ENCODE results near the gene SAMD11.

Gene SAMD11

DNA sequence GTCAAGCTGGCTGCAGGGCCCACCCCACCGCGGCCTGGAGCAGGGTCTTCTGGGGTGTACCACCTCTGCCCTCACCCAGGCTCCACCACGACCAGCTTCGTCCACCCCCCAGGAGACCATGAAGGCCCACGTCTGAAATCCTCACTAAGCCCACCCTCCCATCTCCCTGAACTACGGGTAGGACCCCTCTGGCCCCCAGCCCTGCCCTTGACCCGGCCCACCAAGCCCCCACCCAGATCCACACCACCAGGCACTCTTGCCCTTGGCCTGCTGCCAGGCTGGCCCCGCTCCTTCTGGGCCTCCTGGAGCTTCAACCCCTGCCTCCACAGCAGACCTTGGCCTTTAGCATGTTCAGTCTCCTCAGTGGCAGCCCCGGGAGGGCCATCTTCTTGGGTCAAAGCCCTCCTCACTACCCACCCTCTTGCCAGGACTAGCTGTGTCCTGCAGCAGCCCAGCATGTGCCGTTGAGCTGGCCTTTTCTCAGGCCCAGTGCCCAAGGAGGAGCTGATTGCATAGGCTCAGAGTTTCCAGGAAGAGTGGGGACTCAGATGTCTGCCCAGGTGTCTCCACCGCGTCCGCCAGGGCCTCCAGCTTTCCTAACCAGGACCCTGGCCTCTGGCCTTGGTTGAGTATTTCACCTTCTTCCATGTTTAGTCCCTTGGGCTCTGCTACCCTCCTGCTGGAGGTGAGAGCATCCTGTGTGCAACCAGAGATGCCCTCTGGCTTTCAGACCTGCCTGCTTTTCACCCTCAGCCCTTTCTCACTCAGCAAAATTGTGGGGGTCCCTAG lies 17.7 kb upstream of the SAMD11 start:
- DNase-seq = no peak

- peak; percentile 53 for DNase-seq
Observed at GRCh38 chr1:906600-907420, 16.9 kb upstream of the SAMD11 start.

DNA sequence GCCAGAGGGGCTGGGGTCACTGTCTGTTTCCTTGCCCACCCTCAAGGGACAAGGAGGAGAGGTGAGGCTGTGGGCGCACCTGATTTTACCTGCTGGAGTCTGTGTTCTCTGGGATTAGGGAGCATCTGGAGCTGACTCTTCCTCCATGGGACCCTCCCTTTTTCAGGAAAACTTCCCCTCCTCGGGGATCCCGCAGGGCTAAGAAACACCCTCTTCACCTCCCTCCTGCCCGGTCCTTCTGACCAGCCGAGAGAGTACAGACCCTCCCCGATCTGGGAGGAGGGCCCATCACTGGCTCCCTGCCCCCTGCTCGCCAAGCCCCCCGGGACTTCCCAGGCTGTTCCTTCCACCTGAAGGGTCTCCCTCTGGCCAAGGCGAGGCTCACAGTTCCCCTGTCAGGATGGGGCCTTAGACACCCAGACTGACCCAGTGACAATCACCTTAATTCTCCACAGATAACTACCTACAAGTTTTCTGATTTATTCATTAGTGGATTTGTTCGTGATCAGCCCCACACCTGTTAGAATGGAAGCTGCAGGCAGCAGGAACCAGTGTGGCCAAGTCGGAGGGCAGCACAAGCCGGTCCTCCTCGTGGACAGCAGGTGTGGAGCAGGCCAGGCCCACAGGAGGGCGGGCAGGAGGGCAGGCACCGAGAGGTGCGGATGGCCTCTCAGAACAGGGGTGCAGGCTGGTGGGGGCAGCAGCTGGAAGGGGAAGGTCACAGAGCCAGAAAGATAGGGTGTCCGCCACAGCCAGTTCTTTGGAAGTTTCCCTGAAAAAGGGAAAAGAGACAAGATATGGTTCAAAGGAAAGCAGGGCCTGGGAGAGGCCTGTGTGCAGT lies 15.9 kb upstream of the SAMD11 start:
- DNase-seq = no peak

- DNase-seq = no peak
Observed at GRCh38 chr1:908661-909060, 15.1 kb upstream of the SAMD11 start.

- DNase-seq = no peak
Observed at GRCh38 chr1:909861-910310, 13.8 kb upstream of the SAMD11 start.

GRCh38 chr1:910311-910880 lies 13.3 kb upstream of the SAMD11 start:
- no peak for DNase-seq

DNA sequence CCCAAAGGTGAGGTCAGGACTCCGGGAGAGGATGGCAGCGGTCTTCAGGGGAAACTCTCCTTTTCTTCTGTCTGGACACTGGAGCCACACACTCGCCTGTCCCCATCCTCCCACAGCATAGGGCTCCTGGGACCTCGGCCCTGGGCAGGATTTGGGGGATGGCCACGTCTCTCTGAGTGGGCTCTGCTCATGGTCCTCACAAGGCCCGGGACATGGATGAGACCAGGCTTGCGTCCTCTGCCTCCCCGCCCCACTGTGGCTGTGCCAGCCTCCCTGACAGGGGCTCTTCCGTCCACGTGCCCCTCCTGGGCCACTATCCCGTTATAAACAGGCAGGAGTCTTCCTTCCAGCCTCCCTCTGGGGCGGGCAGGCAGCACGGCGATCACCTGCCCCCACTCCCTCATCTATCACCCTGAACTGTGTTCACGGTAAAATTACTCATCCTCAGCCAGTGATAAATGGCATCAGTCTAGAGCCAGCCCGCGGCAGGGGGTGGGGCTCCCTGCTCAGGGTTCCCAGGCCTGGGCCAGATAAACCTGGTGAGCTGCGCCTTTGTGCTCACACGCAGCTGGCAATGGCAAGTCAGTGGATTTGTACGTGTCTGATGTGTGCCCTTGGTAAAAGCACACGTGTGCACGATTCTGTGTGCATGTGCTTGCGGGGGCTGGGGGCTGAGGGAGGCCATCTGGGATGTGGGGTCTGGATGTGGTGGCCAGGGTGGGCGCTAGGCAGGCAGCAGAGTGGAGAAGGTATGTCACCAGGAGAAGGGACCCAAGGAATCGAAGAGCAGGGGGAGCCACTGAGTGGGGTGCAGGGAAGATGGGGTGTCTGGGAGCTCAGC lies 12.6 kb upstream of the SAMD11 start:
- peak; percentile 65 for DNase-seq

DNA sequence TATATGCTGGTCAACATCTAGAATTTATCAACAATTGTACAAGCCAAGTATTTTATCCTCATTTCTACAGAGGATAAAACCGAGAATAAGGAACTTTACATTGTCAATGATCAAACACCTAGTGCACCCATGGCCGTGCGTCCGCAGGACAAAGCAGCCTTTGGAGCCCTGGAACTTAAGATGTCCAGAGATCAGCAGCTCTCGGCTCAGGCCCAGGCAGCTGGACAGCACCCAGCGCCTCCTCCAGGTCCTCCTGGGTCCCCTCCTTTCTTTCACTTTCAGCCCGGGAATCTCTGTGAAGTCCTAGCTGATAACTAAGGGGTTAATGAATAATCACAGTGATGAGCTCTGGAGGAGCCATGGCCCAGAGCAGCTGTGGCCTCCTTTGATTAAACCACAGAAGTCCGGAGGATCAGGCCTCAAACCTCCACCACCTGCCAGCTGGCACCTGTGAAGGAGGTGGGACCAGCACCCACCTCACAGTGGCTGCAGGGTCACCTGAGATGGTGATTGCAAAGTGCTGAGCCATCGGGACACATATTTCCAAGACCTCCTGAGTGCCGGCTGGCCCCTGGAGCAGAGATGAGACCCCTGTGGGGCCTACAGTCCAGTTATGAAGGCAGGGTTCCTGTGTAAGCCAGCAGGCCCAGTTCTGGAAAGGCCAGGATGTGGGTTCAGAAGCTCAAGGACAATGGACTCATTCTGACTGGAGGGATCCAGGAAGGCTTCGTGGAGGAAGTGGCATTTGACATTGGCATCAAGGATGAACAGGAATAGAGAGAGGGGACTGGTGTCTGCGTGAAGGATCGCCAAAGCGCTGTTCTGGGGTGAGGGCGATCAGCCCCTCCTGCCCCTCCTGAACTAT lies 11.6 kb upstream of the SAMD11 start:
- DNase-seq = no peak

GRCh38 chr1:912740-913301 lies 10.9 kb upstream of the SAMD11 start:
- DNase-seq = no peak

GRCh38 chr1:913491-914130 lies 10.1 kb upstream of the SAMD11 start:
- DNase-seq = no peak

- DNase-seq = no peak
Observed at GRCh38 chr1:914131-914890, 9.4 kb upstream of the SAMD11 start.

DNA sequence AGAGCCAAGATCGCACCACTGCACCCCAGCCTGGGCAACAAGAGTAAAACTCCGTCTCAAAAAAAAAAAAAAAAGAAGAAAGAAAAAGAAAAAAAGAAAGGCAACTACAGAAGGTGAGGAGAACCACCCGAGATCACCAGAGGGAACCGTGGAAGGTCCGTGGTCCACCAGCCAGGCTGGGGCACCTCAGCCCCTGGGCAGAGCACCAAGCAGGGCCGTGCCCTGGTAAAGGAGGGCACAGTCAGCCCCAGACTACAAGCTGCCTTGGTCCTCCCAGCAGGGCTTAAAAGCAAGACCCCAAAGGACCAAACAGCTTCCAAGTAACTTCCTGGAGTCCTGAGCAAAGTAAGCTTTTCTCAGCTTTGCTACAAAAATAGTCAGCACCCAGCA lies 8.8 kb upstream of the SAMD11 start:
- DNase-seq = no peak

GRCh38 chr1:915295-916172 lies 8.2 kb upstream of the SAMD11 start:
- no peak for DNase-seq

GRCh38 chr1:916173-917075 lies 7.3 kb upstream of the SAMD11 start:
- no peak for DNase-seq

DNA sequence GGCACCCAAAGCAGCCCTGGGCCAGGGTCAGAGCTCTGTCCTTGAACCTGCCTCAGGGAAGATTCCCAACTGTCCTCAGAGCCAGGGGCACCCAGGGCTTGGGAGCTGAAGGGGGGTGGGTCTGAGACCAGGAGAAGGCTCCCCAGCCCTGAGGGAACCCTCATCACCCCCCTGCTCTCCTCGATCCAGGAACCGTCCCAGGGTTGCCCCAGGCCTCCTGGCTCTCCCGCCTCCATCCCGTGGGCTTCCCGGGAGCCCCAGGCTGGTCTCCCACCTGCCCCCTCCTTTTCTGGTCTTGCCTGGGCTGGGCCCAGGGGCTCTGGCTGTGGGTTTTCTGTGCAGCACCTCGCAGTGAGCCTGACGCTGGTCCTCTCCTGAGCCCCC lies 6.7 kb upstream of the SAMD11 start:
- no peak for DNase-seq

DNA sequence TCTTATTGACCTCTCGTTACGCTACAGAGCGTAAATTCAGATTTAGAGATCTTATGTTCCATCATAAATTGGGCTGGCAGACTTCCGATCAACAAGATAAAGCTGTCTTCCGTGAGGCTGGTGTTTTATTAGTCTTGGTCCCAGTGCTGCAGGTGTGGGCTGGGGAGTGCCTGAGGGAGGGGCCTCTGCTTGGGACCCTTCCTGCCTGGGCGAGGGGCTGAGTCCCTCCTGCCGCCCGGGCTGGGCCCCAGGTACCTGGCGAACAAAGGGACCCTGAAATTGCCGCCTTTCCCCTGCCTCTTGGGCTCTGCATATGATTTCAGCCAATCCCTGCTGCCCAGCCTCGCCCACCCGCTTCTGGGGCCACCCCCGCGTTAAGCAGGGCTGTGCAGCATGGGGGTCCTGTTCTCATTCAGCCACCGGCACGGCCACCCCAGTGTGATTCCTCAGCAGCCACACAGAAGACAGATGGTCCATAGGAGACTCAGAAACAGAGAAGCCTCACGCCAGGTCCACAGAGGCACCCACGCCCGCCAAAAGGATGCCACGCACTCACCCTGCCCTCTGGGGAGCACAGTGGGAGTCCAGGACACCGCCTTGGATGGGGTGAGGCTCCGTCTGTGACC lies 6.1 kb upstream of the SAMD11 start:
- DNase-seq = no peak

- DNase-seq = no peak
Observed at GRCh38 chr1:918353-918752, 5.4 kb upstream of the SAMD11 start.

Measured in fibroblast of upper back skin (primary cell).